Measurements from ENCODE around the gene EML1. TPM values are rescaled to one million over a fixed set of nuclear protein-coding genes. Genes with fewer than 3 reads are reported as not detected.

Gene EML1
- total RNA-seq, 5 donors from 2014 or later (not counting 1 experiment from before 2014, with no cell fraction given): 0.53 to 1.4 (median 0.60) TPM; not detected in 2

- H3K27me3 ChIP-seq (replicated peaks in 1 of 2; ENCODE audit: control insufficient read depth in 2 of 2, extremely low read depth in 1 of 2, insufficient read depth in 2 of 2, low read length in 1 of 2): peaks cover 5 to 37% of the 10 kb centered on the region in 2 experiments
- DNase-seq: no peak
- no peak overlapping the region for H3K4me3 Mint-ChIP-seq
- H3K4me1 ChIP-seq (ENCODE audit: control insufficient read depth in 1 of 2, extremely low read depth in 1 of 2, insufficient read depth in 2 of 2, low read length in 2 of 2): peaks cover 0 to 9% of the 10 kb centered on the region in 2 experiments
- no peak for ATAC-seq (replicated peaks in 1 of 4)
- no peaks in the 10 kb centered on the region for H3K9me3 ChIP-seq
- no peaks in the 10 kb centered on the region for H3K9me3 Mint-ChIP-seq
- POLR2A ChIA-PET: no interaction called here
- CTCF ChIA-PET: no interaction called here
- H3K4me1 Mint-ChIP-seq: peaks cover 25 to 27% (median 26%) of the 10 kb centered on the region in 3 donors
- peaks cover 45 to 53% of the 10 kb centered on the region in 2 donors for H3K27me3 Mint-ChIP-seq
- no peak overlapping the region for H3K4me3 ChIP-seq (ENCODE audit: control insufficient read depth in 1 of 2, extremely low read depth in 1 of 2, low read length in 1 of 2)
- H3K36me3 Mint-ChIP-seq: no peaks in the 10 kb centered on the region
- H3K36me3 ChIP-seq (ENCODE audit: control insufficient read depth in 2 of 2, extremely low read depth in 1 of 2, insufficient read depth in 1 of 2, low read length in 1 of 2): no peaks in the 10 kb centered on the region
- no peak overlapping the region for H3K27ac Mint-ChIP-seq
- 74% methylated on average over 5 of the region's 11 CpGs for WGBS (ENCODE audit: insufficient coverage)
- no peak overlapping the region for H3K27ac ChIP-seq (ENCODE audit: low read length)
These were observed 25.4 kb downstream of the EML1 start for GRCh38 chr14:99818503-99819036.

- H3K9me3 Mint-ChIP-seq: no peaks in the 10 kb centered on the region
- peak overlapping the region in 1 of 2 donors; percentile 18 for H3K27ac Mint-ChIP-seq
- no peaks in the 10 kb centered on the region for H3K36me3 Mint-ChIP-seq
- H3K4me3 Mint-ChIP-seq: peak overlapping the region in 2 of 3 donors; percentile 15 to 44
- no peak overlapping the region for H3K27ac ChIP-seq (ENCODE audit: low read length)
- no peak overlapping the region for H3K4me3 ChIP-seq (ENCODE audit: control insufficient read depth in 1 of 2, extremely low read depth in 1 of 2, low read length in 1 of 2)
- peaks cover 25 to 27% (median 26%) of the 10 kb centered on the region in 3 donors for H3K4me1 Mint-ChIP-seq
- 35% methylated on average over 13 of the region's 15 CpGs for WGBS (ENCODE audit: insufficient coverage)
- peaks cover 45 to 47% of the 10 kb centered on the region in 2 donors for H3K27me3 Mint-ChIP-seq
- H3K4me1 ChIP-seq (ENCODE audit: control insufficient read depth in 1 of 2, extremely low read depth in 1 of 2, insufficient read depth in 2 of 2, low read length in 2 of 2): peaks cover 0 to 9% of the 10 kb centered on the region in 2 experiments
- ChIA-PET POLR2A (no interaction called here), CTCF (no interaction called here)
- ATAC-seq (replicated peaks in 1 of 4) (peak; percentile 37 to 66 (median 51)), DNase-seq (peak in 6 of 35 experiments; percentile 0 to 6 (median 2))
- peaks cover 5 to 37% of the 10 kb centered on the region in 2 experiments for H3K27me3 ChIP-seq (replicated peaks in 1 of 2; ENCODE audit: control insufficient read depth in 2 of 2, extremely low read depth in 1 of 2, insufficient read depth in 2 of 2, low read length in 1 of 2)
- no peaks in the 10 kb centered on the region for H3K9me3 ChIP-seq
- no peaks in the 10 kb centered on the region for H3K36me3 ChIP-seq (ENCODE audit: control insufficient read depth in 2 of 2, extremely low read depth in 1 of 2, insufficient read depth in 1 of 2, low read length in 1 of 2)
These were observed 26.3 kb downstream of the EML1 start for GRCh38 chr14:99819514-99819913.

- no peak for DNase-seq
- Histone ChIP-seq H3K4me1 (ENCODE audit: control insufficient read depth in 1 of 2, extremely low read depth in 1 of 2, insufficient read depth in 2 of 2, low read length in 2 of 2) (peaks cover 0 to 9% of the 10 kb centered on the region in 2 experiments), H3K27ac (ENCODE audit: low read length) (no peak overlapping the region), H3K36me3 (ENCODE audit: control insufficient read depth in 2 of 2, extremely low read depth in 1 of 2, insufficient read depth in 1 of 2, low read length in 1 of 2) (no peaks in the 10 kb centered on the region), H3K9me3 (no peaks in the 10 kb centered on the region), H3K27me3 (replicated peaks in 1 of 2; ENCODE audit: control insufficient read depth in 2 of 2, extremely low read depth in 1 of 2, insufficient read depth in 2 of 2, low read length in 1 of 2) (peaks cover 7 to 37% of the 10 kb centered on the region in 2 experiments), H3K4me3 (ENCODE audit: control insufficient read depth in 1 of 2, extremely low read depth in 1 of 2, low read length in 1 of 2) (no peak overlapping the region)
- H3K4me3 Mint-ChIP-seq: no peak overlapping the region
- no peaks in the 10 kb centered on the region for H3K9me3 Mint-ChIP-seq
- no peaks in the 10 kb centered on the region for H3K36me3 Mint-ChIP-seq
- H3K27me3 Mint-ChIP-seq: peaks cover 39 to 46% of the 10 kb centered on the region in 2 donors
- ChIA-PET POLR2A (no interaction called here), CTCF (interaction anchor here in 1 of 2 donors (0.6 kb wide), 1 partner anchor 21 kb away, joined by 6 read pairs; no protein-coding TSS in a partner anchor)
- no peak overlapping the region for H3K27ac Mint-ChIP-seq
- 80% methylated on average over 1 of the region's 10 CpGs for WGBS (ENCODE audit: insufficient coverage)
- no peak for ATAC-seq (replicated peaks in 1 of 4)
- H3K4me1 Mint-ChIP-seq: peaks cover 25 to 27% (median 26%) of the 10 kb centered on the region in 3 donors
These were observed 27.6 kb downstream of the EML1 start for GRCh38 chr14:99820702-99821331.

GRCh38 chr14:99821519-99822508, 28.6 kb downstream of the EML1 start:
- peaks cover 0 to 9% of the 10 kb centered on the region in 2 experiments for H3K4me1 ChIP-seq (ENCODE audit: control insufficient read depth in 1 of 2, extremely low read depth in 1 of 2, insufficient read depth in 2 of 2, low read length in 2 of 2)
- no peak overlapping the region for H3K4me3 ChIP-seq (ENCODE audit: control insufficient read depth in 1 of 2, extremely low read depth in 1 of 2, low read length in 1 of 2)
- ATAC-seq (replicated peaks in 1 of 4) (peak in 1 of 4 experiments; percentile 30), DNase-seq (peak in 1 of 35 experiments; percentile 28)
- 7% methylated on average over 4 of the region's 8 CpGs for WGBS (ENCODE audit: insufficient coverage)
- Mint-ChIP-seq H3K4me1 (peaks cover 25 to 27% (median 26%) of the 10 kb centered on the region in 3 donors), H3K4me3 (peak overlapping the region in 1 of 3 donors; percentile 3), H3K27me3 (peaks cover 44 to 48% of the 10 kb centered on the region in 2 donors), H3K9me3 (no peaks in the 10 kb centered on the region), H3K27ac (no peak overlapping the region), H3K36me3 (no peaks in the 10 kb centered on the region)
- ChIA-PET CTCF (interaction anchor here in 1 of 2 donors (0.6 kb wide), 1 partner anchor 17 kb away, joined by 3 read pairs; no protein-coding TSS in a partner anchor), POLR2A (no interaction called here)
- H3K27ac ChIP-seq (ENCODE audit: low read length): no peak overlapping the region
- no peaks in the 10 kb centered on the region for H3K9me3 ChIP-seq
- no peaks in the 10 kb centered on the region for H3K36me3 ChIP-seq (ENCODE audit: control insufficient read depth in 2 of 2, extremely low read depth in 1 of 2, insufficient read depth in 1 of 2, low read length in 1 of 2)
- peaks cover 8 to 37% of the 10 kb centered on the region in 2 experiments for H3K27me3 ChIP-seq (replicated peaks in 1 of 2; ENCODE audit: control insufficient read depth in 2 of 2, extremely low read depth in 1 of 2, insufficient read depth in 2 of 2, low read length in 1 of 2)

DNA sequence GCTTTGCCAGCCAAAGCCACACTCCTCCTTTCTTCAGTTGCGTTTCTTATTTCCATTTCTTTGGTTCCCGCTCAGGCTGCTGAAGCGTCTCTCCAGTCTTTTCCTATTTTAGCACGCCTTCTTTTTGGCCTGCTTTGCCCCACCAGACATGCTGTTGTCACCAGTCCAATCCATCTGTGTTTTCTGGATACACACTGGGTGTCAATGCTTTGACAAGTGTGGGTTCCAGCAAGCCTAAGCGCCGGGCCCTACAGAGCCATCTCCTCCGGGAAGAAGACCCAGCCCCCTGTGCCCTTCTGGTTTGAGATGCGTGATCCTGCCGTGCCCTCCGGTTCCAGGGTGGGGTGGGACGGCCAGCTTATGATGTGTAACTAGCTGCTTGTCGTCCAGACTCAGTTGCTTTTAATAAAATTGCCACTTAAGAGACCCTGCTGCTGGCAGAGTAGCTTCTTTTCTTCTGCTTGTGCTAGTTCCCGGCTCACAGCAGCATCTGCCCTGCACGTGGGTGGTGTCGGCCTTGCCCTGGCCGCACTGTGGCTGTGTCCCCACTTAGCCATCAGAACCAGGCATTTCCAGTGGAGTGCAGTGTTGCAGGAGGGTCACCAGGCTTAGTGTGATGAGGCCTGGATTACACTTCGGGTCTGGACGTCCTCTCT, 29.7 kb downstream of the EML1 start:
- POLR2A ChIA-PET: no interaction called here
- Mint-ChIP-seq H3K27ac (no peak overlapping the region), H3K4me1 (peaks cover 25 to 27% (median 26%) of the 10 kb centered on the region in 3 donors), H3K9me3 (no peaks in the 10 kb centered on the region), H3K4me3 (no peak overlapping the region), H3K27me3 (peaks cover 42 to 45% of the 10 kb centered on the region in 2 donors), H3K36me3 (no peaks in the 10 kb centered on the region)
- peaks cover 8 to 33% of the 10 kb centered on the region in 2 experiments for H3K27me3 ChIP-seq (replicated peaks in 1 of 2; ENCODE audit: control insufficient read depth in 2 of 2, extremely low read depth in 1 of 2, insufficient read depth in 2 of 2, low read length in 1 of 2)
- H3K9me3 ChIP-seq: no peaks in the 10 kb centered on the region
- 88% methylated on average over 13 of the region's 18 CpGs for WGBS (ENCODE audit: insufficient coverage)
- no peak overlapping the region for H3K4me3 ChIP-seq (ENCODE audit: control insufficient read depth in 1 of 2, extremely low read depth in 1 of 2, low read length in 1 of 2)
- ATAC-seq (replicated peaks in 1 of 4) (no peak), DNase-seq (no peak)
- no peaks in the 10 kb centered on the region for H3K36me3 ChIP-seq (ENCODE audit: control insufficient read depth in 2 of 2, extremely low read depth in 1 of 2, insufficient read depth in 1 of 2, low read length in 1 of 2)
- no peak overlapping the region for H3K27ac ChIP-seq (ENCODE audit: low read length)
- peaks cover 0 to 9% of the 10 kb centered on the region in 2 experiments for H3K4me1 ChIP-seq (ENCODE audit: control insufficient read depth in 1 of 2, extremely low read depth in 1 of 2, insufficient read depth in 2 of 2, low read length in 2 of 2)
- CTCF ChIA-PET: interaction anchor here in 1 of 2 donors (0.6 kb wide), 1 partner anchor 16 kb away, joined by 3 read pairs; no protein-coding TSS in a partner anchor
